GM19468 (cell line): Measurements from ENCODE around the gene ARHGAP10.

Source experiments
- ATAC-seq: cut with Tn5 transposase; IDR thresholded peaks from one replicate; pipeline ENCODE4 v1.9.1; 2021; ENCODE audit warnings: mild to moderate bottlenecking, moderate library complexity, moderate number of reproducible peaks; ENCODE audit not compliant: unreplicated experiment; ENCODE audit errors: extremely low read depth

The ARHGAP10 gene

GRCh38 chr4:147821555-147821954 is 89.7 kb downstream of the ARHGAP10 start:
- ATAC-seq, result no peak

GRCh38 chr4:147822128-147822527 is 90.2 kb downstream of the ARHGAP10 start:
- no peak for ATAC-seq

- ATAC-seq, result no peak
Measured at GRCh38 chr4:147823130-147823529, 91.2 kb downstream of the ARHGAP10 start.

GRCh38 chr4:147824316-147824715 is 92.4 kb downstream of the ARHGAP10 start:
- ATAC-seq, result no peak

- ATAC-seq, result no peak
Measured at GRCh38 chr4:147824884-147825283, 93.0 kb downstream of the ARHGAP10 start.

- ATAC-seq, result no peak
Measured at GRCh38 chr4:147825451-147826287, 93.8 kb downstream of the ARHGAP10 start.

- no peak for ATAC-seq
Measured at GRCh38 chr4:147826288-147826646, 94.4 kb downstream of the ARHGAP10 start.

GRCh38 chr4:147828331-147828905 is 96.5 kb downstream of the ARHGAP10 start:
- no peak for ATAC-seq

GRCh38 chr4:147829401-147830101 is 97.7 kb downstream of the ARHGAP10 start:
- ATAC-seq, result no peak

- ATAC-seq, result no peak
Measured at GRCh38 chr4:147830102-147830463, 98.2 kb downstream of the ARHGAP10 start.

- ATAC-seq, result no peak
Measured at GRCh38 chr4:147830987-147831386, 99.1 kb downstream of the ARHGAP10 start.

GRCh38 chr4:147831551-147832171 is 99.8 kb downstream of the ARHGAP10 start:
- ATAC-seq, result no peak

- ATAC-seq, result no peak
Measured at GRCh38 chr4:147833254-147833653, 101.4 kb downstream of the ARHGAP10 start.

- ATAC-seq, result no peak
Measured at GRCh38 chr4:147833741-147834140, 101.9 kb downstream of the ARHGAP10 start.

GRCh38 chr4:147834480-147834879 is 102.6 kb downstream of the ARHGAP10 start:
- no peak for ATAC-seq

GRCh38 chr4:147836807-147837206 is 104.9 kb downstream of the ARHGAP10 start:
- no peak for ATAC-seq

- ATAC-seq, result no peak
Measured at GRCh38 chr4:147837435-147837834, 105.5 kb downstream of the ARHGAP10 start.

GRCh38 chr4:147837854-147838253 is 106.0 kb downstream of the ARHGAP10 start:
- no peak for ATAC-seq

GRCh38 chr4:147839200-147839599 is 107.3 kb downstream of the ARHGAP10 start:
- no peak for ATAC-seq

- ATAC-seq, result no peak
Measured at GRCh38 chr4:147839663-147840062, 107.8 kb downstream of the ARHGAP10 start.
